IPS-NIHi7 (cell line): ENCODE data around the gene LHFPL6.

ENCODE experiments used
- DNase-seq: peaks from one replicate; pipeline ENCODE4 v3.0.0; 2012; ENCODE audit warnings: mixed read lengths; ENCODE audit errors: extremely low spot score

Gene LHFPL6

GRCh38 chr13:39510316-39510695 is 92.7 kb downstream of the LHFPL6 start:
- DNase-seq = no peak

- DNase-seq = no peak
Observed at GRCh38 chr13:39509616-39510315, 93.2 kb downstream of the LHFPL6 start.

GRCh38 chr13:39506559-39507390 is 96.2 kb downstream of the LHFPL6 start:
- no peak for DNase-seq

DNA sequence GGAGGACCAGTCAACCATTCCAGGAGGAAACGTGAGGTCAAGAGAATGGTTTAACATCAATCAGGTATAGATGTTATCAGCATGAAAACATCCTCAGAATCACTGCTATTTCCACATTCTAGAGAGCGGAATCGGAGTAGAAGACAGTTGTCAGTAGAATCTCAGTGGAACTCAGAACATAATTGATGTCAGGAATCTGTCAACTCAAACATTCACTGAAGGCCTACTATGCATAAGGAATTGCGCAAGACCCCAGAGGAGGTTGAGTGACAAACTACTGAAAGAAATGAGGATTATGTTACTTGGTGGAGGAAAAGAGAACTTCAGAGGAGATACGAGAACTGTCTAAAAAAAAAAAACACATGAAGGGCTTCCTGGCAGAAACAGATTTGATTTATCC is 97.8 kb downstream of the LHFPL6 start:
- DNase-seq = no peak

- no peak for DNase-seq
Observed at GRCh38 chr13:39503048-39503447, 99.9 kb downstream of the LHFPL6 start.

- peak; percentile 23 for DNase-seq
Observed at GRCh38 chr13:39501702-39502324, 101.2 kb downstream of the LHFPL6 start.

- DNase-seq = no peak
Observed at GRCh38 chr13:39499604-39500003, 103.4 kb downstream of the LHFPL6 start.

- DNase-seq = no peak
Observed at GRCh38 chr13:39498471-39499114, 104.4 kb downstream of the LHFPL6 start.

DNA sequence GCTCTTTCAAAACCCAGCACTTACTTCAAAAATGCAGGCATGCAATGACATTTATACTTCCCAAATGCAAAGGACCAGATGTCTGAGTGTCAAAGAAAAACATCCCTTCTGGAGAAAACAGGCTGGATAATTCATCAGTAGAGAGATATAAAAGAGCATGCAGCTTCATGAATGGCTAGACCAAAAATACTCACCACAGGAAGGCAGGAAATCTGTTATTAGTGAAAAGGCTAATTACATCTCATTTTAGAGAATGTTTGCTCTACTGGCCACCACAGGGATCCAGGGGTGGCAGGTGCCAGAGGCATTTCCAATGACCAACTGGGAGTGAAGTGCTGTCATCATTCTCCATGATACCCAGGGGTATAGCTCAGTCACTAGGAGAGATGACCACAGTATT is 106.5 kb downstream of the LHFPL6 start:
- DNase-seq = no peak

- no peak for DNase-seq
Observed at GRCh38 chr13:39494633-39495032, 108.4 kb downstream of the LHFPL6 start.

- no peak for DNase-seq
Observed at GRCh38 chr13:39494006-39494405, 109.0 kb downstream of the LHFPL6 start.

DNA sequence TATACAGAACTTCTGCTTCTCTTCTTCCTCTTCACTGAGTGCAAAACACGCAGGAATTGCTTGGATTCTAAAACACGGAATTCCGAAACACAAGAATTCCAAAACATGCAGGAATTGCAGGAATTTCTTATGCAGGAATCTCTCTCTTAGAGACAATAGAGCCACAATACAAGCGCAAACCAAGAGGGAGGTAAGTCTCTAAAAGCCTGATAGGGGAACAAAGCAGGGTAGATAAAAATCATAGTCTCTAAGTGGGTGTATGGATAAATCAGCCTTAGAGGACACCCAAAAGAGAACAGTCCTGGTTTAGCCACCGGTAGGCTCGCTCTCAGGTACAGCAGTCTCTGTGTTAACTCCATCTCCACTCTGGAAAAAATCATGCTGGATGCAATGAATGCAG is 112.9 kb downstream of the LHFPL6 start:
- peak; percentile 51 for DNase-seq

DNA sequence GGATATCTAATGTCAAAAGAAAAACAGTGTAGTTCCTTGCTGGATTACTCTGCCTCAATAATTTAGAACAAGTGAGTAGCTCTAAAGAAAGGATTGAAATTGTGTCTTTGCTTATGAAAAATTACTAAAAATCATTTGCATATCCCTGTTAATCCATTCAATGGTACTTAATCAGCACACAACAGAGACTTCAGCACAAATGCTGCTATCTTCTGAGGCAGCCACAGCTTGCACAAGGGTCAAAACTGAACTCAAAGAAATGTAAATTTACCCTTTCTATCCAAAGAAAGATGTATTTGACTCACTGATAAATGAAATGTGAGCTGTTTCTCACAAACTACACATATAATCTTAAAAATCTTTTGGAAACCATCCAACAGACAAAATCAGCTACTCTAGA is 116.2 kb downstream of the LHFPL6 start:
- DNase-seq = no peak

DNA sequence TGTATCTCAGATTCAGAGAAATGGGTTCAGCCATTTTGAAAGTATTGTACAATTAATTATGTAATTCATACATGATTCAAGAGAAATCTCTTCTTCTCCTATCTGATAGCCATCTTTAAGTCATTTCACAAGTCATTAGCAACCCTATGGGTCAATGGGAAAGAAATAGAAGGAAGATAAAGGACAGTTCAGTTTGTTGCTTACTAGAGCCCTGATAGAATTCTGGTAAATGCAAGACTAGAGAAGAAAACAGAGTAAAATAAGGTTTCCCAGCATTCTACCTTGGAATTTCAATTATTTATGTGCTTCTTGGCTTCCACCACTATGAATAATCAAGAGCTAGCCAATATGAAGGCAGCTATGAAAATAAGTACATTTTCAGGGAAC is 117.7 kb downstream of the LHFPL6 start:
- DNase-seq = no peak

DNA sequence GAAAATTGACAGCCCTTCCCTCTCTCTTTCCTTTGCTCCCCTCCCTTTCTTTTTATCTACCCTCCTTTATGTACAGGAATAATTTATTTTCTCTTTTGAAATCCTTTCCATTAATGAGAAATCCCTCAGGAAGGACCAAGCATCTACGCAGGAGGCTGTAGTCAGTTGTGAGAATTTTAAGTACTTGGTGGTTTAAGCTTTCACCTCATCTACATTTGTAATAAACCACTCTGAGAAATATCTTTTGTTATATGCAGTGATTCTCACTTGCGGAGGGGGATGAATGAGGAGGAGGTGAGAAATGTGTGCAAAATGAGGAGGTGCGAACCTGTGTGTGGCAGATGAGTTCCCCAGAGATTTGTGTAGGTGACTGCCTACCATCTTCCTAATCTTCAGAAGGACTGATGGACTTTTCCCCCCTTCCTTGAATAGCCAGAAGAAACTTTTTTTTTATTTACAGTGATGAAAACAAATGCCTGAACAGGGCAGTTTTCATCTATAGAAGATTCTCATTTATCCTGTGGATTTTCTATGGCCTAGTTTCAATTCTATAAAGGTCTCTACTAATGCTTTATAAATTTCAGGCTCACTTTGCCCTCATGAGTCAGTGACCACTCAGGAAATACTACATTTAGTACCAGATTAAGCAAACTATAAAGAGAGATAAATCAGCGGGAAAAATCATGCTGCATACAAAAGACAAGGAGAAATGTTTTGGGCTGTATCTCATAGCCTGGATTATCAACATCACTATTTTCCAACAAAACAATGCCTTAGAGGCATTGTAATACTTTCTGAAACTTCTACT is 118.3 kb downstream of the LHFPL6 start:
- no peak for DNase-seq

- no peak for DNase-seq
Observed at GRCh38 chr13:39483326-39483725, 119.7 kb downstream of the LHFPL6 start.

DNA sequence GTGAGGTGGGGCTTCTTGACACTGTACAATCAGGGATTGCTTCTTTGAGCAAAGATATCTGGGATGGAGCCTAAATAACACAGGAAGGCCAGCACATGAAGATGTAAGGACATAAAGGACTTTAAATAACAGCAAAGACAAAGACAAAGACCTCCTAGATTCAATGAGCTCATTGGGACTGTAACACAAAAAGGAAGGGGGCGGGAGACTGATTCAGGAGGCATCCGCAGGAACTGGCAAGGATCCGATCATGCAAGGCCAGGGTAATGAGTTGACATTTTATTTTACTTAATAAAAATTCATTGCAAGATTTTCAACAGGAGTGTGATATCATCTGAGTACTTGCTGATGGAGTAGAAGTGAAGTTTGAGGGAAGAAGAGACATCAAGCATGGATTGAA is 121.5 kb downstream of the LHFPL6 start:
- DNase-seq = no peak

DNA sequence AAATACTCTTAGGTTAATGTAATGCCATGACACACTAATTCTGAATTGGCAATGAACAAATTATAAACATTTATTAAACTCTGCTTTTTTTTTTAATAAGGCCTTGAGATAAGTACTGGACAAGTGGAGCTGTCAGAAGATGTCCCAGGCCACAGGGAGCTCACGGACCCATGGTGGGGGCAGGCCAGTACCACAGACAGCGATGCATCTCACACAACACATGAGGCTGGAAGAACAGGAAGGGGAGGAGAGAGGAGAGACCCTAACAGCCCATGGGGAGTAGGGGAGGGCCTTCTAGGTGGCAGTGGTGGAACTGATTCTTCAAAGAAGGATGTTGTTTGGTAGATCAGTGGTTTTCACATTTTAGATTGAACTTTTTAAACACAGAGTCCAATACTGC is 128.4 kb downstream of the LHFPL6 start:
- peak; percentile 37 for DNase-seq

DNA sequence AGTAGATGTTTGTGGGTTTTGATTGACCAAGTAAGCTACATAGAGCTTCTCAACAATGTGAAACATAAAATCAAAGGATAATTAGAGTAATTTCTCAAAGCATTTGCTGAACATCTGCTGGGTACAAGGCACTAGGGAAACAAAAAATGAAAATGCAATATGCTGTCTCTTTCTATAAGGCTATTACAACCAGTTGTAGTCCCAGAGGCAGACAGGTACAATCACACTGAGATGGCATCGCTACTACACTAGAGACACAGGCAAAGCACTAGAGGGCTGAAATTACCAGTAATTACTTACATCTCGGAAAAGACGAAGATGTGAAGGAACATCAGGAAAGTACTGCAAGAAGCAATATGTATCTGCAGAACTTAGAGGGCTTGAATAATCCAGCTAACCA is 133.3 kb downstream of the LHFPL6 start:
- no peak for DNase-seq

DNA sequence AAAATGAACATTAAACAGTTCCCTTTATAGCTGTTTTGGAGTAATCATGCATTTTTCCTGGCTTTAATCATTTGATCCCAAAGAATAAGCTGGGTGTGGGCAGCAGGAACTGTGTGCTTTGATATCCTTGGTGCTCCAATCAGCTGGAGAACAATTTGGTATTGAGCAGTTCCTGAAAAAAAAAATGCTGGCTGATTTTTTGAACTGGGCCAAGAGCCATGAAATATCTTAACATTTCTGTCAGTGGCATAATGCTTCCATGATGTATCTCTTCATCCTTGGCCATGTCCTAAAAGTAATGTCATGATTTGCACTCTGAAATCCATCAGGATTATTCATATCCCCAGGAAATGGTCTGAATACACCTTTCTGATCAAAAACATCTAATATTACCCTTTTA is 134.7 kb downstream of the LHFPL6 start:
- DNase-seq = no peak

- no peak for DNase-seq
Observed at GRCh38 chr13:39463611-39464010, 139.4 kb downstream of the LHFPL6 start.

DNA sequence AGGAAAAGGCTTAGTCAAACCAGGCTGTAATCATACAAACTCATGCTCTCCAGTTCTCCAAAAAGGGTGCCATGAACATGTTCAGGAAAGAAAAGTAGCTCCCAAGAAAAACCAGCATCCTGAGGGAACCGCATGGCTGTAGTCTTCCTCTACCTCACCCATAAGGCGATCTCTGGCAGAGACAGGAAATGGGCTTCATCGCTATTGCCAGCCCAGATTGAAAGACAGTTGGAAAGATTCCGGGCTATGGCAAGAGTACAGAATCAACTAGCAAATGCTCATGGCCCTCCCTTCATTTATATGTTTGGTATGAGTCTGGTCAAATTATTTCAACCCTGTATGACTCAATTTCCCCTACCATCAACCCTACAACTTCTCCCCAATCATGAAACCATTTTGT is 140.1 kb downstream of the LHFPL6 start:
- no peak for DNase-seq
